GM21390 (cell line): ENCODE measurements around the gene ZNF334.

ENCODE experiments used
- ATAC-seq: cut with Tn5 transposase; IDR thresholded peaks from one replicate; pipeline ENCODE4 v1.9.1; 2021; ENCODE audit not compliant: unreplicated experiment

ZNF334 gene

DNA sequence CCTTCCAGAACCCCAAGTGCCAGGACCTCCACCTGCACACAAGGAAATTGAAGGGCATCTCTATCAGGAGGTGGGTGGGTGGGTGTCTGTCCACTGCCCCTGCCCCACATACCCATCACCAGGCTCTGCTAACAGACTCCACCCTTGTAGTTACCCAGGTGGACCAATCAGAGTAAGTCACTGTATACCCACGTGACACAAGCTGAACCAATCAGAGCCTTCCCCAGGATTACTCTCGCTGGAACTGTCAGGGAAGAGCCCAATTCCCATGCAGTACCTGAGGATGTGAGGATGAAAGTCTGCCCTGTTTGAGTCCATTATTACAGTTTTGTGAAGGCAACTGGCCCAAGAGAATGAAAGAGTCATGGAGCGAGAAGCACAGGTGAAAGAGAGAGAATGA, 32.9 kb upstream of the ZNF334 start:
- no peak for ATAC-seq

DNA sequence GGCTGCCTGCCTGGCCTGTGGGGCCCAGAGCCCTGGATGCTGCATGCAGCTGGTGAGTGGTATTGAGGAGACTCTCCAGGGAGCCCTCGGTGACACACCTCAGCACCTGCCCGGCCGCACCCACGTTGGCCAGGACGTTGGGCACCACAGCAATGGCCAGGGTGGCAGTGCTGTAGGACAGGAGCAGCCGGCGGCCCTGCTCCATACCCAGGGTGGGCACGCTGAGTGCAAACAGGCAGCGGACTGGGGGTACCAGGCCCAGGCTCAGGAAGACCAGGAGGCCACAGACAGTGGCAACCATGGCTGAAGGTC, 32.4 kb upstream of the ZNF334 start:
- no peak for ATAC-seq

DNA sequence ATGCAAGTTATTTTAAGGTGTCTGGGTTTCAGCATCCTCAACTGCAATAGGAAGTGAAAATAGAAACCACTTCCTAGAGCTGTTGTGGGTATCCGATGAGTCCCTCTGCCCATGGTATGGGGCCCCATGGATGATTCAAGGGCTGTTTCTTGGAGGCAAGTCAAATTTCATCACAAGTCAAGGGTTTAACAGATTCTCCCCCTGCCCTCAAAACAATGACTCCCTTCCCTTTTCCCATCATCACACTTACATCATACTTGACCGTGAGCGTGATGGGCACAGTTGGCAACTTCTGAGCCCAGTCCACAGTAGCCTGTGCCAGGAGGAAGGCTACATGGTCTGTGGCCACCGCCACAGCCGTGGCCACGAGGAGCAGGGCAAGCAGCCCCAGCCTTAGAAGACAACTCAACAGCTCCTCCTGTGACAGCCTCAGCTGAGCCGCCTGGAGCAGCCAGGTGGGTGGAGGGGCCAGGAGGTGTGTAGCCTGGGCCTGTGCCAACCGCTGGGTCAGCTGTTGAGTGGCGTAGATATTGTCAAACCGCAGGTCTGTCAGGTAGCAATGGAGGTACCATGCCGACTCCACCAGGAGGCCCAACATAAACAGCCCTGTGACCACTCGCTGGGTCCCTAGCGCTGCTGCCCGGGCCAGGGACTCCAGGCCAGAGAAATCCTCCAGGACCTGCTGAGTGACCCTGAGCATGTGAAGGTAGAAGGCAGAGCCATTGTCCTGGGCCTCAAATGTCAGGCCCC, 31.9 kb upstream of the ZNF334 start:
- no peak for ATAC-seq

DNA sequence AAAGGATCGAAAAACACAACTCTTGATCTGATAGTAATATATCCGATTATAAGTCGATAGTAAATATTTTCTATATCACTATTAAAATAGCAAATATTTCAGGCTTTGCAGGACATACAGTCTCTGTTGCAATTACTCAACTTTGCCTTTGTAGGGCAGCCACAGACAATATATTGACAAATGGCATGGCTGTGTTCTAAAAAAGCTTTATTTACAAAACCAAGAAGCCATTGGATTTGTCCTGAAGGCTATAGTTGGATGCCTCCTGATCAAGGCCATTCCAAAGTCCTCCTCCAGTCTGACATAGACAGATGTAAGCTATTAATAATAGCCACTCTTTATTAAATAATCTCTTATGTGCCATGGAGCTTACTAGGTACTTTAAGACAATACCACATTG, 31.2 kb upstream of the ZNF334 start:
- no peak for ATAC-seq

DNA sequence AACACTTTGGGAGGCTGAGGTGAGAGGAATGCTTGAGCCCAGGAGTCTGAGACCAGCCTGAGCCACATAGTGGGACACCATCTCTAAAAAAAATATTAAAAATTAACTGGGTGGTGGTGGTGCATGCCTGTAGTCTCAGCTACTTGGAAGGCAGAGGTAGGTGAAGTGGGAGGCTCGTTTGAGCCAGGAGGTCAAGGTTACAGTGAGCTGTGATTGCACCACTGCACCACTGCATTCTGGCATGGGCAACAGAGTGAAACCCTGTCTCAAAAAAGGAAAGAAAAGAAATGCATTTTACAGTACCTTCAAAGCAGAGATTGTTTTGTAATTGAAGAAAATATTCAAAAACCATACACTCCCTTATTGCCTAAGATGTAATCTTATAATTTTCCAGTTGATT, 30.6 kb upstream of the ZNF334 start:
- ATAC-seq: no peak

DNA sequence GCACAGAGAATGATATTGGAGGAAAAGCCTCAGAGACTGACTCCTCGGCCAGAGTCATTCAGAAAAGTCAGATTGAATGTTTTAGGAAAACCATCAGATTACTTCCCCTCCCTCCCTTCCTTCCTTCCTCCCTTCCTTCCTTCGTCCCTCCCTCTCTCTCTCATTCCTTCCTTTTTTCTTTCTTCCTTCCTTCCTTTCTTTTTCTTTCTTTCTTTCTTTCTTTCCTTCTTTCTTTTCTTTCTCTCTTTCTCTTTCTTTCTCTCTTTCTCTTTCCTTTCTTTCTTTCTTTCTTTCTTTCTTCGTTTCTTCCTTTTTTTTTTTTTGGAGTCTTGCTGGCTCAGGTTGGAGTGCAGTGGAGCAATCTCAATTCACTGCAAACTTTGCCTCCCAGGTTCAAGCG, 29.7 kb upstream of the ZNF334 start:
- ATAC-seq: no peak

DNA sequence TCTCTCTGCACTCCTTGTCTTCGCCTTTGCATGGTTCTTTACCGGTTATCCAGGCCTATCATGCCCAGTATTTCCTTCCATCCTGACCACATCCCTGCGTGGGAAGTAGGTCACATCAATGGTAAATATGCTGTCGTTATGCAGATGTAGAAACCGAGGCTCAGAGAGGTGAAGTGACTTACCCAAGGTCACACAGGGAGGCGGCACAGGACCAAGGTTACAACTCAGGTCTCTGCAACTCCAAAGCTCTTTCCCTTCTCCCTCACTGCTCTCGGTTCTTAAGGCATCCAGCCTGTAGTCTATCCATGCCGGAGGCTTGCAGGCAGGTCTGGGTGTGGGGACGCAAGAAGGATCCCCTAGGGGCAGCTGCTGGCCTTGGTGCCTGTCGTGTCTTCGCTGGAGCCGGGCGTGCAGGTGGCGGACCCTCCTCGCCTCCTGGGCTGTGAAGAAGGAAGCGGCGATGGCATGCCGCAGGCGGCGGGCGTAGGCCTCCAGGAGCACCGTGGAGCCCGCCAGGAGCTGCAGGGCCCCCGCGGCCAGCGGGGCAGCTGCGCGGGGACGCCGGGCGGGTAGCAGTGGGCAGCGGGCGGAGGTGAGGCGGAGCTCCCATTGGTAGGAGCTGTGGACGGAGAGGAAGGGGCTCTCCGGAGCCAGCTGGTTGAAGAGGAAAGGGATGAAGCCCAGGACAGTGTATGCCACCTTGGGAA, 28.0 kb upstream of the ZNF334 start:
- no peak for ATAC-seq

DNA sequence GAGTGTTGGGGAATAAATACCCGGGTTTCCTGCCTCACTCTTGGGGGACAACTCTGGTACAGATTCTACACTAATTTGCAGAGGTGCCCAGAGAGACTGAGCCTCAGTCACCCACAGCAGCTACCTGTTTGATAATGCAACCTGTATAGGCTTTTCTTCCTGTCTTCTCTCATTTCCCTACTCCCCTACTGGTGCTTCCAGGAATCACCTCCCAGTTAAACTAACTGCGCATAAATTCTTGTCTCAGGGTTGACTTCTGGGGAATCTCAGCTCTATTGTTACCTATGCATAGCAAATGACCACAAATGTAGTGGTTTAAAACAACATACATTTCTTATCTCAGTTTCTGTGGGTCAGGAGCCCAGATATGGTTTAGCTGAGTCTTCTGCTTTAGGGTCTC, 25.8 kb upstream of the ZNF334 start:
- no peak for ATAC-seq

DNA sequence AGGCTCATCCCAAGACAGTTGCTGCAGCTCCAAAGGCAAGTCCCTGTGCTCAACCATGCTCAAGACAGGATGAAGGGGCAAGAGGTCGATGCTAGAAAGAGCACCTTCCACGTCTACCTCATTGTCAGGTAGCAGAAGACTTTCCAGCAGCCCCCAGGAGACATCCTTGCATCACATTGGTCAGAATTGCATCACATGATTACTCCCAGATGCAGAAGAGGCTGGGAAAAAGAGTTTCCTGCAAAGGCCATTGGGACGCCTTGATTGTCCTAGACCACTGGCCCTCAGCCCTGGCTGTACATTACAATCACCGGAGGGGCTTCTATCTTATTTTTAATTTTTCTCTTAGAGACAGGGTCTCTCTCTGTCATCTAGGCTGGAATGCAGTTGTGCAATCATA, 17.3 kb upstream of the ZNF334 start:
- ATAC-seq: no peak

DNA sequence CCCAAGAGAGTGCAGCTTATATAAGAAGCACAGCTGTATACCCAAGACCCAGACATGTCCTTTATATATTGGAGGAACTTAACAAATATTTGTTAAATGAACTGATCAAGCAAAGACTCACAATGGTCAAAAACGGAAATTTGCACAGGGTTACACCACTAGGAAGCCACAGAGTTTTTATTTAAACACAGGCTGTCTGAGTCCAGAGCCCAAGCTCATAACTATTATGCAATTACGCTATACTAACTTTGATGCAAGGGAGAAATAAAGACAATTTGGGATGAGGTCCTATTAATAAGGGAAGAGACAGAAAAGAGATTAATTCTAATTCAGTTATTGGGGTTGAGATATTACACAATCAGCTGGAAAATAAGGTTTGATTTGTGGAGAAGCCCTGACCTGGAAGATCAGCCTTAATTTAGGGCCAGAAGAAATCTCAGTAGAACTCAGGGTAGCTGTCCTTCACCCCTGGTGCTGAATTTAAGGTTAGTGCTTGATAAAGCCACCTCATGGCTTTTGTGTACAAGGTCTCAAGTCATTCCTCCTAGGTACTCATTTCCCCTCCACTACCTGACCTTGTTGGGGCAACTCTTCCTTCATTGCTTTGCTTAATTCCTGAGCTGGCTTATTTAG, 10.5 kb upstream of the ZNF334 start:
- ATAC-seq: no peak

DNA sequence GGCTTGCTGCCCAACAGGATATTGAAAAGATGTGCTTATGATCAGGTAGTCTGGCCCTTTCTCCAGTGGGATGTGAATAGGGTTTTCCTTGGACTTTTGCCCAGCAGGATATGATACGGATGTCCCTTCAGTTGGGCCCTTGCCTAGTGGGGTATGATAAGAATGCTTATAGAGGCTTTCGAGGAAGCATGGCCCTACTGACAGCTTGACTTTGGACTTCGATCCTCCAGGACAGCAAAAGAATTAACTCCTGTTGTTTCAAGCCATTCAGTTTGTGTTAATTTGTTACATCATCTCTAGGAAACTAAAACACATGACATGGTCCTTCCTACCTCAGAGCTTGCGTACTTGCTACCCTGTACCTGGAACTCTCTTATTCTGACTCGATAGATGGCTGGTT, 9.7 kb upstream of the ZNF334 start:
- ATAC-seq: no peak

DNA sequence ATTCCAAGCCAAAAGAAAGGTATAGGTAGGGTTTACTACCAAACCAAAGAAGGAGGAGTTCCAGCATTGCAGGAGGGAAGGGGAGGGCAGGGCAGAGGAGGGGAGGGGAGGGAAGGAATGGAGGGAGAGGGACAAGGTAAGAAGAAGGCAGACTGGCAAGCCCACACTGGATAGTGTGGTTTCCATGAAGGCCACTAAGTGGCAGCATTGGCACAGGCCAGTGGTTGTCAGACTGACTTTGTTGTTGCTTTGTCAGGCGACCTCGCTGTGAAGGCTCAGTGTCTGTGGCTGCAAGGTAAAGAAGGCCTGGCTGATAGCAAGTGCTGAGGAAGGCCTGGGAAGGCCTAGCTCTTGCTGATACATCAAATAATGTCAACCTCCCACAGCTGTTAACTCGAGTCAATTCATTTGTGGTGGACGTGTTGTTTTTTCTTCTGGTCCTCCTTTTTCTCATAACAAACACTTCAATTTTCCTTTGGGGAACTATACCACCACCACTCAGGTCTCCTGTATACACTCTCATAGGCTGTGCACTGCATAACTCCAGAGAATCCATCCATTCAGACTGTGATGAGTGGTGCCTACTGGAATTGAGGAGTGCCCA, 7.7 kb upstream of the ZNF334 start:
- ATAC-seq: no peak

DNA sequence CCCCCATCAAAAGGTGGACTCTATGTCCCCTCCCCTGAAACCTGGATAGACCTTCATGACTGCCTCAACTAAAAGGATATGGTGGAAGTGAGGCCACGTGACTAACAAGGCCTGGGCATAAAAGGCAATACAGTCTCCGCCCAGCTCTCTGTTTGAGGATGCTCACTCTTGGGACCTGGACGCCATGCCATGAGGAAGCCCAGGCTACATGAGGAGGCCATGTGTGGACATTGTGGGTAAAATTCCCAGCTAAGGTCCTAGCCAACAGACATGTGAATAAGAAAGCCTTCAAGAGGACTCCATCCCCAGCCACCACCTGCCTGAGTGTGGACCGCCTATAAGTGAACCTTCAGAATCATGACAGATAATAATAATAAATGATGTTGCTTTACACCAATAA, 7.2 kb upstream of the ZNF334 start:
- no peak for ATAC-seq

DNA sequence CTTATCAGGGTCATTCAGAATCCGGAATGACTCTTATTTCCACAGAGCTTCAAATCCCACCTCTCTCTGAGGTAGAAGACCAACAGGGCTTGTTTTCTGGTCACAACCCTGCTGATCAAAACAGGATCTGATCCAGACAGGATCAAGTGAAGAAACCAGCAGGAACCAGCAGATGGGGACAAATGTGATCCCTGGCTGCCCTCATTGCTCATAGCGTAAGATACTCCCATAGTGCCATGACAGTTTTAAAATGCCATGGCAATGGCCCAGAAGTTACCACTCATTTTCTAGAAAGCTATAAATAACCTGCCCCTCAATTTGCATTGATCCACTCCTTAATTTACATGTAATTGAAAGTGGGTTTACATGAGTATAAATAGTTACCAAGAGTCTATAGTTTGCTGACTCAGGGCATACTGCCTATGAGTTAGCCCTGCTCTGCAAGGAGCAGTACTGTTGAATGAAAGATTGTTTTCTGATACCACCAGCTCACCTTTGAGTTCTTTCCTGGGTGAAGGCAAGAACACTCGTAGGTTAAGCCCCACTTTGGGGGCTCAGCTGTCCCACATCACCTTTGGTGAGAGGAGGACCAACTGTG, 6.2 kb upstream of the ZNF334 start:
- no peak for ATAC-seq

DNA sequence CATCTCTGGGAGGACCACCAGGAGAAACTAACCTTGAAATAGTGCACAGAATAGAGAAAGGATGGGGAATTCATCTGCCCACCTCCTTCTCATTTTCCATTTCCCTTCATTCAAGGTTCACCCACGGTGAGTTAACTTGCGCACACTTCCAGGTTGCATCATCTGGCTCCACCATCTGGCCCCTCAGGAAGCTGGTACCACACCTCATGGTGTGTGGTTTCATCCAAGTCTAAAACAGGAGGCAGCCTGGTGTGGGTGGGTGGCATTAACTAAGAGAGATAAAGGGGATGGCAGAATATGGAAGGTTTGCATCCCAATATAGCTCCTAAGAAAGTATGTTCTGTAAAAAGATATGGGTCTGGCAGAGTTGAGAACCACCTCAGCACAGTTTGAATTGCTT, 3.8 kb downstream of the ZNF334 start:
- ATAC-seq: no peak

DNA sequence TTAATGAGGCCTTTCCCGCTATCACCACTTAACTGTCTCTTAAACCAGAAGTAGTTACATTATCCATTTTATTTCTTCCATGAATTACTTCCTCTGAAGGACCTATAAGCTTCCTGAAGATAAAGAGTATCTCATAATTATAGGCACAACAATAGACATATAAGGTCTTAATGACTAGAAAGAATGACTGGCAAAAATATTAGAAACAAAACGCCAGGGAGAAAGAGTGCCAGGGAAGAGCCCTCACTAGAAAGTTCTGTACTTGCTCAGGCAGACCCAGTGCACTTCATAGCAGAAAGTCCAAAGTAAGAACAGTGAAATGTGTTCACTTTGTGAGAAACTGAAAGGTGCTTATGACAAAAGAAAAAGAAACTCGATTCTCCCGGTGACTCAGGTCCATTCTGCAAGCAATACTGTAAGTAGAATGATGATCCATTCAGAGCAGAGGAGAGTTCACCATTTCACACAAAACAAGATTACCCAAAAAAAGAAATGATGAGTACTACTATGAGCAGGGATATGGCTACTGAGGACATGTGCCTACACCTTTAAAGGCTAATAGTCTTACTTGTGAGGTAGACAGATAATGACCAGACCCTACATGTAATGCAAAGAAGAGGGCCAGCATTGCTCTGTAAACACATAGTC, 5.5 kb downstream of the ZNF334 start:
- no peak for ATAC-seq

DNA sequence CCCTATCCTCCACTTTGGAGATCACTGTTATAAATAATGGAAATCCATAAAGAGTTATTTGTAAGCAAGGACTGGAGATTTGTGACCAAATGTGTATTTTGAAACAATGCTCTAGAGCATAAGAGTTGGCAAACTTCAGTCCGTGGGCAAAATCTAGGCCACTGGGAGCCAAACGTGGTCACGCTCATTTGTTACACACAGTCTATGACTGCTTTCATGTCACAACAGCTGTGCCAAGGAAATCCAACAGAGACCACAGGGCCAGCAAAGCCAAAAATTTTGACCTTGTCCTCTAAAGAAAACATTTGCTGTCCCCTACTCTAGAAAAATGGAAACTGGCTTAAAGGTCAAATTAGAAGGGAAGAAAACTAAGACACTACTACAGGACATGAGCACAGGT, 7.9 kb downstream of the ZNF334 start:
- ATAC-seq: no peak

DNA sequence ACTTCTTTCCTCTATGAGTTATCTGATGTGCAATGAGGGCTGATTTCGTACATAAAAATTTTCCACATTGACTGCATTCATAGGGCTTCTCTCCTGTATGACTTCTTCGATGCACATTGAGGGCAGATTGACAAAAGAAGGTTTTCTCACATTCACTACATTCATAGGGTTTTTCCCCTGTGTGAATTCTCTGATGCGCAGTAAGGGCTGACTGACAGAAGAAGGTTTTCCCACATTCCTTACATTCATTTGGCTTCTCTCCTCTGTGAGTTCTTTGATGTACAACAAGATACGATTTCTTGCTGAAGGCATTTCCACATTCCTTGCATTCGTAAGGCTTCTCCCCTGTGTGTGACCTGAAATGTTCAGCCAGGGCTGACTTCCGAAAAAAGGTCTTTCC, 11.4 kb downstream of the ZNF334 start:
- ATAC-seq: no peak

DNA sequence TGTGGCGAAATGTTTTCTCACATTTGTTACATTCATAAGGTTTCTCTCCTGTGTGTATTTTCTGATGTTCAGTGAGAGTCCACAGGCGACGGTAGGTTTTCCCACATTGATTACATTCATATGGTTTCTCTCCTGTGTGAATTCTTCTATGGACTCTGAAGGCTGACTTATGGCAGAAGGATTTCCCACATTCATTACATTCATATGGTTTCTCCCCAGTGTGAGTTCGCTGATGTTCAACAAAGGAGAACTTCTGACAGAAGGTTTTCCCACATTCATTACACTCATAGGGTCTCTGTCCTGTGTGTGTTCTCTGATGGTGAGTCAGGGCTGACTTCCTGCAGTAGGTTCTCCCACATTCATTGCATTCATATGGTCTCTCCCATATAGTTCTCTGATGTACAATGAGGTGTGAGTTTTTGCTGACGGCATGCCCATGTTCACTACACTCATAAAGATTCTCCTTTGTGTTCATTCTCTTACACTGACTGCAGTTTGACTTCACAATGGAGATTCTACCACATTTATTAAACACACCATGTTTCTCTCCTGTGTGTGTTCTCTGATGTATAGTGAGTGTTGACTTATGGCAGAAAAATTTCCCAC, 11.9 kb downstream of the ZNF334 start:
- ATAC-seq: no peak

DNA sequence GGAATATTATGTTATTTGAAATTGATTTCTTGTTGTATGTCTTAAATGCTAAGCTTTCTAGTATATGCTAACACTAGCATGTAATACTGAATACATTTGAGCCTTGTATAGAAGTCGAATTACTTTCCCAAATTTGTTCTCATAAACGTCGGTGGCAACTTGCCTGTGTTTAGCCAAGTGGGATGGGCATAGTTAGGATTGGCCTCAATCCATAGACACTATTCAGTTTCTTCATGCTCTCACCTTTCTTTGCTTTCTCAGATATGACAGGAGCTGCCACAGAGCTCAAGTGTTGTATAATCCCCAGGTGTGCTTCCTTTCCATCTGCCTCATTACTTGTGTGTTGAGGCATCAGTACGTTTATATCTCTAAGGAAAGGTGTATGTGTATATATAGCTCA, 19.3 kb downstream of the ZNF334 start:
- no peak for ATAC-seq

DNA sequence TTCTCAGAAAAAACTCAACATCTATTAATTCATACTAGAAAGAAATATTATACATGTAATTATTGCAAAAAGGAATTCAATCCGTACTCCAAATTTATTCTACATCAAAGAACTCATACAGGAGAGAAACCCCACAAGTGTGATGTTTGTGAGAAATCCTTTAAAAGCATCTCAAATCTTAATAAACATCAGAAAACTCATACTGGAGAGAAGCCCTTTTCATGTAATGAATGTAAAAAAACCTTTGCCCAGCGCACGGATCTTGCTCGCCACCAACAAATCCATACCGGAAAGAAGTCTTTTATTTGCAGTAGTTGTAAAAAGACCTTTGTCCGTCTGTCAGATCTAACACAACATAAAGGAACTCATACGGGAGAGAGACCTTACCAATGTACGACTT, 22.0 kb downstream of the ZNF334 start:
- ATAC-seq: no peak
